H9 (cell line): ENCODE data around the gene CRIP2. TPM values are rescaled to one million over a fixed set of nuclear protein-coding genes. Genes with fewer than 3 reads are reported as not detected.

Experiments used
- DNase-seq: peaks from one replicate; pipeline ENCODE4 v3.0.0-alpha.2; 2017
- H2AFZ ChIP-seq: one replicate; pipeline ENCODE4 v1.6.1; 2013; ENCODE audit warnings: mild to moderate bottlenecking, low read length, control low read depth, moderate library complexity
- H2AK5ac ChIP-seq: 2 replicates; pipeline ENCODE4 v1.6.1; 2013; ENCODE audit warnings: low read length, control low read depth, mixed read lengths; ENCODE audit not compliant: insufficient read length
- H2BK120ac ChIP-seq: one replicate; pipeline ENCODE4 v1.6.1; 2013; ENCODE audit warnings: low read depth, mild to moderate bottlenecking, low read length, control low read depth, inconsistent platforms; ENCODE audit not compliant: poor library complexity, severe bottlenecking
- H2BK12ac ChIP-seq: 2 replicates; pipeline ENCODE4 v1.6.1; 2013; ENCODE audit warnings: low read length, control low read depth, mixed read lengths, low read depth; ENCODE audit not compliant: insufficient read length
- H2BK15ac ChIP-seq: 2 replicates; pipeline ENCODE4 v1.6.1; 2013; ENCODE audit warnings: low read depth, low read length, control low read depth
- H2BK20ac ChIP-seq: one replicate; pipeline ENCODE4 v1.6.1; 2013; ENCODE audit warnings: low read depth, mild to moderate bottlenecking, low read length, control low read depth, inconsistent platforms; ENCODE audit not compliant: poor library complexity, severe bottlenecking
- H2BK5ac ChIP-seq: 2 replicates; pipeline ENCODE4 v1.6.1; 2013; ENCODE audit warnings: low read length, control low read depth, mixed read lengths; ENCODE audit not compliant: insufficient read length
- H3K14ac ChIP-seq: 2 replicates; pipeline ENCODE4 v1.6.1; 2013; ENCODE audit warnings: low read length, control low read depth; ENCODE audit not compliant: insufficient read depth
- H3K18ac ChIP-seq: 2 replicates; pipeline ENCODE4 v1.6.1; 2013; ENCODE audit warnings: low read depth, mild to moderate bottlenecking, mixed read lengths, low read length, control low read depth; ENCODE audit not compliant: insufficient read length
- H3K23ac ChIP-seq: 2 replicates; pipeline ENCODE4 v1.6.1; 2013; ENCODE audit warnings: low read length, control low read depth, mixed read lengths, low read depth; ENCODE audit not compliant: insufficient read length
- H3K23me2 ChIP-seq: 2 replicates; pipeline ENCODE4 v1.6.1; 2013; ENCODE audit warnings: low read depth, mild to moderate bottlenecking, mixed read lengths, low read length, control low read depth; ENCODE audit not compliant: insufficient read length, poor library complexity, severe bottlenecking
- H3K27ac ChIP-seq: 2 replicates; pipeline ENCODE4 v1.5.1; 2013; ENCODE audit warnings: low read length, control low read depth, mixed read lengths, low read depth; ENCODE audit not compliant: insufficient read length
- H3K27me3 ChIP-seq: 2 replicates; pipeline ENCODE4 v1.6.1; 2013; ENCODE audit warnings: low read length, control low read depth, inconsistent platforms; ENCODE audit not compliant: insufficient read depth
- H3K4ac ChIP-seq: 2 replicates; pipeline ENCODE4 v1.6.1; 2013; ENCODE audit warnings: low read depth, mild to moderate bottlenecking, control low read depth, inconsistent platforms, low read length, moderate library complexity
- H3K4me1 ChIP-seq: 2 replicates; pipeline ENCODE4 v1.6.1; 2013; ENCODE audit warnings: low read length, control low read depth, inconsistent platforms; ENCODE audit not compliant: insufficient read depth
- H3K4me2 ChIP-seq: 2 replicates; pipeline ENCODE4 v1.6.1; 2013; ENCODE audit warnings: low read length, control low read depth, mixed read lengths; ENCODE audit not compliant: insufficient read length, insufficient read depth
- H3K56ac ChIP-seq: 2 replicates; pipeline ENCODE4 v1.6.1; 2013; ENCODE audit warnings: low read depth, mild to moderate bottlenecking, mixed read lengths, low read length, control low read depth; ENCODE audit not compliant: insufficient read length
- H3K79me1 ChIP-seq: 2 replicates; pipeline ENCODE4 v1.6.1; 2013; ENCODE audit warnings: low read depth, mild to moderate bottlenecking, moderate library complexity, low read length, control low read depth, inconsistent platforms; ENCODE audit not compliant: insufficient read depth, poor library complexity, severe bottlenecking
- H3K79me2 ChIP-seq: 2 replicates; pipeline ENCODE4 v1.6.1; 2013; ENCODE audit warnings: low read length, control low read depth, inconsistent platforms; ENCODE audit not compliant: insufficient read depth
- H3K9ac ChIP-seq: 2 replicates; pipeline ENCODE4 v1.6.1; 2013; ENCODE audit warnings: low read length, control low read depth, mixed read lengths; ENCODE audit not compliant: insufficient read length; ENCODE audit errors: extremely low read depth
- H3K9me3 ChIP-seq: one replicate; pipeline ENCODE4 v1.6.1; 2013; ENCODE audit warnings: low read depth, low read length, inconsistent platforms; ENCODE audit not compliant: control insufficient read depth
- H3T11ph ChIP-seq: one replicate; pipeline ENCODE4 v1.6.1; 2013; ENCODE audit warnings: mild to moderate bottlenecking, low read length, control low read depth, inconsistent platforms
- H4K20me1 ChIP-seq: one replicate; pipeline ENCODE4 v1.6.1; 2013; ENCODE audit not compliant: control insufficient read depth, insufficient read length, insufficient read depth
- H4K5ac ChIP-seq: 2 replicates; pipeline ENCODE4 v1.6.1; 2013; ENCODE audit warnings: low read depth, mild to moderate bottlenecking, mixed read lengths, low read length, control low read depth; ENCODE audit not compliant: insufficient read length
- H4K8ac ChIP-seq: replicated peaks from 2 replicates; pipeline ENCODE4 v1.6.1; 2013; ENCODE audit warnings: low read length, control low read depth, mixed read lengths, low read depth; ENCODE audit not compliant: insufficient read length
- H4K91ac ChIP-seq: 2 replicates; pipeline ENCODE4 v1.6.1; 2013; ENCODE audit warnings: low read depth, mild to moderate bottlenecking, moderate library complexity, mixed read lengths, low read length, control low read depth; ENCODE audit not compliant: insufficient read length
- H3K27ac Mint-ChIP-seq, 3 experiments: 2 replicates in 2 of 3; 3 replicates in 1 of 3; pipeline ENCODE4 v1.8.0; 2020 to 2021; ENCODE audit warnings: mixed read lengths in 3 of 3, mild to moderate bottlenecking in 1 of 3, moderate library complexity in 1 of 3
- H3K27me3 Mint-ChIP-seq: 2 replicates; pipeline ENCODE4 v1.8.0; 2021; ENCODE audit warnings: low read depth, mild to moderate bottlenecking, moderate library complexity, mixed read lengths
- H3K36me3 Mint-ChIP-seq, 3 experiments: 2 replicates in 2 of 3; 3 replicates in 1 of 3; pipeline ENCODE4 v1.8.0; 2020 to 2021; ENCODE audit warnings: low read depth in 3 of 3, mixed read lengths in 3 of 3; ENCODE audit not compliant: insufficient read depth in 1 of 3
- H3K4me1 Mint-ChIP-seq, 2 experiments: 2 replicates each; pipeline ENCODE4 v1.8.0; 2020; ENCODE audit warnings: mixed read lengths in 2 of 2
- H3K4me3 Mint-ChIP-seq, 2 experiments: 2 replicates in 1 of 2; 3 replicates in 1 of 2; pipeline ENCODE4 v1.8.0; 2020 to 2021; ENCODE audit warnings: mild to moderate bottlenecking in 2 of 2, mixed read lengths in 2 of 2, moderate library complexity in 1 of 2
- H3K9me3 Mint-ChIP-seq, 2 experiments: 2 replicates in 1 of 2; 3 replicates in 1 of 2; pipeline ENCODE4 v1.8.0; 2020; ENCODE audit warnings: mild to moderate bottlenecking in 2 of 2, mixed read lengths in 2 of 2, moderate library complexity in 1 of 2
- WGBS: extraction: QIAGEN DNeasy Blood & Tissue Kit; methylation state at CpG from one replicate; pipeline ENCODE4 v1.1.7; 2013; ENCODE audit warnings: missing lambda C conversion rate, low lambda C conversion rate, mixed read lengths; ENCODE audit not compliant: insufficient read length; ENCODE audit errors: extremely low coverage; 5-methylcytosine and 5-hydroxymethylcytosine counted together
- total RNA-seq: library from RNA; stranded (reverse); gene quantifications from 2 replicates; pipeline ENCODE4 v1.2.1, GENCODE V29; 2021
- TF ChIP-seq, protein P1 (sequence below): fragments of 200-600 bp; sonication (generic); conservative IDR thresholded peaks from 3 replicates; pipeline ENCODE4 v1.8.0; 2021; ENCODE audit warnings: antibody characterized with exemption, mild to moderate bottlenecking

CRIP2 gene
- total RNA-seq, 1 experiment from 2014 or later = 5.7 TPM

DNA sequence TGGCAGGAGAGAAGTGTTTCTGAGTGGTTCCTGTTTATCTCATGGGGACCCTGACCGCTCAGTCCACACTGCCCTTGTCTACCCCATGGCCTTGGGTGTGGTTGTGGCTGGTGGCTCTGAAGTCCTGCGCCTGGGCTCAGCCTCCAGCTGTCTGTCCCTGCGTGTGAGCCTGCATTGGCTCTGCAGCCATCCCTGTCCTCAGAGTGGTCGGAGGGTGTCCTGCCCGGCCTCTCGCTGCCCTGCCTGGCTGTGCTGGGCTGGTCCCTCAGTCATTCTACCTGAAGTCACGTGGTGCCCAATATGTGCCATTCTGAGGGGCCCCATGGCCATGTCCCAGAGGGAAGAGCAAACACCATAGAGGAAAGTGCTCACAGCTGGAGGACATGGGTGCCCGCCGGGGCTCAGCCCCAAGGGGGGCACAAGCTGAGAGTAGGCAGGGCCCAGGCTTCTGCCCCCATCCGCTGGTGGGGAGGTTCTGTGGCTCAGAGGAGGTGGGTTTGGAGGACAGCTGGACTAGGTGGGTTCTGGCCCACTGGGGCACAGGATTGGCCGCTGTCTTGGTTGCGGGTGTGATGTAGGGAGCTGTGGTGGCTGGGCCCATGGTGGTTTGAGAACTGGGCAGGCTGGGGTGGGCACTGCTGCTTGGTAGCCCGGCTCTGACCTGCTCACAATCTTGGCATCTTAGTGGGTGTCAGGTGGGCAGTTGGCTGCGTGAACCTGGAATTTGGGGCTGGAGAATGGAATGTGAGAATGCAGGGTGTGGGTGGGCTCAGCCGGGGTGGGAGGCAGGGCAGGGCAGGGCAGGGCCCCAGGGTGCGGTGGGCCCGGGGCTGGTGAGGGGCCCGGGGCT lies 28.1 kb downstream of the CRIP2 start:
- WGBS = no CpG with 5 or more reads among the region's 18 CpGs
- no peak overlapping the region for H2AK5ac ChIP-seq
- H3K23ac ChIP-seq = no peak overlapping the region
- H3K27me3 ChIP-seq = no peaks in the 10 kb centered on the region
- no peak overlapping the region for H2BK15ac ChIP-seq
- no peaks in the 10 kb centered on the region for H3K79me1 ChIP-seq
- no peaks in the 10 kb centered on the region for H3K9me3 ChIP-seq
- H3T11ph ChIP-seq = no peak overlapping the region
- Mint-ChIP-seq H3K27ac (peak overlapping the region in 1 of 3 experiments; percentile 68; a peak in 2 of 7 replicates), H3K9me3 (peaks cover 0 to 4% of the 10 kb centered on the region in 2 experiments; a peak in 1 of 5 replicates), H3K4me3 (peak overlapping the region in 1 of 2 experiments; percentile 48; a peak in 1 of 5 replicates), H3K27me3 (peaks cover 11% of the 10 kb centered on the region), H3K4me1 (peaks cover 0 to 4% of the 10 kb centered on the region in 2 experiments; a peak in 2 of 4 replicates), H3K36me3 (no peaks in the 10 kb centered on the region; a peak in 1 of 7 replicates)
- no peak overlapping the region for H2BK120ac ChIP-seq
- no peak overlapping the region for H2BK12ac ChIP-seq
- H3K4me1 ChIP-seq = no peaks in the 10 kb centered on the region
- no peak for DNase-seq
- H2BK20ac ChIP-seq = no peak overlapping the region
- TF ChIP-seq, protein P1, sequence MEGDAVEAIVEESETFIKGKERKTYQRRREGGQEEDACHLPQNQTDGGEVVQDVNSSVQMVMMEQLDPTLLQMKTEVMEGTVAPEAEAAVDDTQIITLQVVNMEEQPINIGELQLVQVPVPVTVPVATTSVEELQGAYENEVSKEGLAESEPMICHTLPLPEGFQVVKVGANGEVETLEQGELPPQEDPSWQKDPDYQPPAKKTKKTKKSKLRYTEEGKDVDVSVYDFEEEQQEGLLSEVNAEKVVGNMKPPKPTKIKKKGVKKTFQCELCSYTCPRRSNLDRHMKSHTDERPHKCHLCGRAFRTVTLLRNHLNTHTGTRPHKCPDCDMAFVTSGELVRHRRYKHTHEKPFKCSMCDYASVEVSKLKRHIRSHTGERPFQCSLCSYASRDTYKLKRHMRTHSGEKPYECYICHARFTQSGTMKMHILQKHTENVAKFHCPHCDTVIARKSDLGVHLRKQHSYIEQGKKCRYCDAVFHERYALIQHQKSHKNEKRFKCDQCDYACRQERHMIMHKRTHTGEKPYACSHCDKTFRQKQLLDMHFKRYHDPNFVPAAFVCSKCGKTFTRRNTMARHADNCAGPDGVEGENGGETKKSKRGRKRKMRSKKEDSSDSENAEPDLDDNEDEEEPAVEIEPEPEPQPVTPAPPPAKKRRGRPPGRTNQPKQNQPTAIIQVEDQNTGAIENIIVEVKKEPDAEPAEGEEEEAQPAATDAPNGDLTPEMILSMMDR = no peak
- no peak overlapping the region for H4K91ac ChIP-seq
- H2AFZ ChIP-seq = no peak overlapping the region
- H2BK5ac ChIP-seq = no peak overlapping the region
- no peak overlapping the region for H3K27ac ChIP-seq
- H3K4me2 ChIP-seq = no peak overlapping the region
- no peak overlapping the region for H3K18ac ChIP-seq
- no peak overlapping the region for H3K4ac ChIP-seq
- peaks cover 2% of the 10 kb centered on the region for H3K23me2 ChIP-seq
- H3K14ac ChIP-seq = no peak overlapping the region; the same call in 1 of the 2 replicates
- no peaks in the 10 kb centered on the region for H3K79me2 ChIP-seq
- no peak overlapping the region for H3K9ac ChIP-seq
- no peaks in the 10 kb centered on the region for H4K20me1 ChIP-seq
- no peak overlapping the region for H4K5ac ChIP-seq
- H3K56ac ChIP-seq = no peak overlapping the region
- no peak overlapping the region for H4K8ac ChIP-seq
